Psoas muscle (tissue), 8 donors: ENCODE measurements around the gene ZCCHC8. TPM values are rescaled to one million over a fixed set of nuclear protein-coding genes. Genes with fewer than 3 reads are reported as not detected.
"Not testable (repeated sequence)": the region's sequence is repeated elsewhere in the genome, so short reads cannot be mapped to it uniquely, and the experiment has no call there.

ENCODE experiments used
- ATAC-seq, 4 donors: fragments of 200-7000 bp; cut with Tn5 transposase; one replicate each; pipeline ENCODE4 v1.9.1; 2020; ENCODE audit warnings: moderate library complexity in 3 of 4, mild to moderate bottlenecking in 2 of 4
- DNase-seq, 2 donors: peaks; one replicate each; pipeline ENCODE4 v3.0.0-alpha.2; 2020
- H3K27ac ChIP-seq: fragments of 200-600 bp; one replicate; pipeline ENCODE4 v1.8.0; 2022
- H3K27me3 ChIP-seq, 3 donors: fragments of 200-600 bp in 1 of 3; one replicate each; pipeline versions ENCODE4 v1.6.1 to v1.8.0; 2013 to 2022; ENCODE audit warnings: low read length in 2 of 3, mild to moderate bottlenecking in 2 of 3, moderate library complexity in 1 of 3; ENCODE audit not compliant: insufficient read depth in 3 of 3
- H3K36me3 ChIP-seq, 2 donors: fragments of 200-600 bp in 1 of 2; one replicate each; pipeline versions ENCODE4 v1.6.1 to v1.8.0; 2013 to 2022; ENCODE audit warnings: low read depth in 1 of 2, mild to moderate bottlenecking in 1 of 2, moderate library complexity in 1 of 2; ENCODE audit not compliant: insufficient read depth in 1 of 2
- H3K4me1 ChIP-seq: fragments of 200-600 bp; one replicate; pipeline ENCODE4 v1.8.0; 2022
- H3K4me3 ChIP-seq: fragments of 200-600 bp; one replicate; pipeline ENCODE4 v1.8.0; 2022; ENCODE audit warnings: mild to moderate bottlenecking
- H3K9me3 ChIP-seq: fragments of 200-600 bp; one replicate; pipeline ENCODE4 v1.8.0; 2022
- CTCF ChIP-seq: fragments of 200-600 bp; IDR thresholded peaks from one replicate; pipeline ENCODE4 v1.8.0; 2022; ENCODE audit warnings: antibody characterized with exemption
- WGBS, 3 donors: extraction: QIAGEN DNeasy Blood & Tissue Kit; methylation state at CpG; one replicate each; pipeline versions ENCODE4 v1.1.6 to v1.1.7; 2013; 5-methylcytosine and 5-hydroxymethylcytosine counted together
- intact Hi-C, 2 donors: fragments of 100-400 bp; cut with DNase I; formaldehyde crosslinking; loops; one replicate each; pipeline versions ENCODE4 v1.11.0 to v1.14.2; 2022
- polyA plus RNA-seq, 3 donors: library from polyadenylated mRNA; stranded (reverse); fragments of 200-250 nt; gene quantifications; one replicate each; pipeline ENCODE4 v1.2.3, GENCODE V29; 2013
- total RNA-seq, 4 donors: library from RNA; stranded (reverse); fragmentation: NEBNext Ultra II Directional in 2 of 4; extraction: Animal tissue kit (Norgen Biotek cat#: 25700) in 2 of 4; gene quantifications; one replicate each; pipeline versions ENCODE4 v1.2.1 to v1.2.4, GENCODE V29; 2021 to 2023
- donor health status: healthy with polysubstance abuse.
- donor health status: DM: no; HTN: no; CAD: no; lungs with moderate emphysema.
- donor health status: Bipolar disorder and iron deficiency.
- donor health status: healthy.
- donor health status: DM: yes; HTN: yes; CAD: no.
- donor health status: DM: no; HTN: no; CAD: no.
- donor health status: DM: no; HTN: no; CAD: no.
- donor health status: DM: yes; HTN: yes; CAD: no.

Gene ZCCHC8
- total and polyA plus RNA-seq, 7 donors = 10.9 to 22.2 (median 15.1) TPM

DNA sequence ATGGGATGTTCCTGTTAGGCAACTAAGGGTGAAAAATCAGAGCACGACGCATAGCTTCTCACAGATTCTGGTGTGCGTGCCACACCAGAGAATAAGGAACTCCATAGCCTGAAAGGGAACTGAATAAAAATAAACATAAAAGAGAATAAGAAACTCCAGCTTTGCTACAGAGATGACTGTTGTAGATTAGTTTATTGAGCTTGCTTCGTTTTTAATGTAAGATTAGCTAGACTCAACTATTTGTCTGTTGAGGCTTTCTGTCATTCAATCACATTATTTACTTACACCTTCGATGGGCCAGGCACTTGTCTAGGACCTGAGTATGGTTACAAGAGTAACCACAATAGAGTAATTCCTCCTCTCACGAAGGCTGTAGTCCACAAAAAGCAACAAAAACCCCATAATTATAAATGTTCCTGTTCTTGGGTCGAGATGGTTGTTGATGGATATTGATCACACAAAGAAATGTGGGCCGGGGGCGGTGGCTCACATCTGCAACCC, 807 bp upstream of the ZCCHC8 start:
- no peaks in the 10 kb centered on the region for H3K27me3 ChIP-seq
- H3K4me3 ChIP-seq = peak overlapping the region; percentile 96
- intact Hi-C loops = loop anchor here (1.0 to 10.0 kb wide), 2 partner anchors 26 to 167 kb away; no protein-coding TSS in a partner anchor
- DNase-seq (no peak), ATAC-seq (no peak)
- H3K4me1 ChIP-seq = peaks cover 35% of the 10 kb centered on the region
- H3K9me3 ChIP-seq = no peaks in the 10 kb centered on the region
- H3K27ac ChIP-seq = peak overlapping the region; percentile 99
- TF ChIP-seq CTCF = no peak
- WGBS, 3 donors = 77 to 84% (median 79%) methylated on average over 9 of the region's 9 CpGs
- H3K36me3 ChIP-seq = peaks cover 4 to 62% of the 10 kb centered on the region in 2 donors

DNA sequence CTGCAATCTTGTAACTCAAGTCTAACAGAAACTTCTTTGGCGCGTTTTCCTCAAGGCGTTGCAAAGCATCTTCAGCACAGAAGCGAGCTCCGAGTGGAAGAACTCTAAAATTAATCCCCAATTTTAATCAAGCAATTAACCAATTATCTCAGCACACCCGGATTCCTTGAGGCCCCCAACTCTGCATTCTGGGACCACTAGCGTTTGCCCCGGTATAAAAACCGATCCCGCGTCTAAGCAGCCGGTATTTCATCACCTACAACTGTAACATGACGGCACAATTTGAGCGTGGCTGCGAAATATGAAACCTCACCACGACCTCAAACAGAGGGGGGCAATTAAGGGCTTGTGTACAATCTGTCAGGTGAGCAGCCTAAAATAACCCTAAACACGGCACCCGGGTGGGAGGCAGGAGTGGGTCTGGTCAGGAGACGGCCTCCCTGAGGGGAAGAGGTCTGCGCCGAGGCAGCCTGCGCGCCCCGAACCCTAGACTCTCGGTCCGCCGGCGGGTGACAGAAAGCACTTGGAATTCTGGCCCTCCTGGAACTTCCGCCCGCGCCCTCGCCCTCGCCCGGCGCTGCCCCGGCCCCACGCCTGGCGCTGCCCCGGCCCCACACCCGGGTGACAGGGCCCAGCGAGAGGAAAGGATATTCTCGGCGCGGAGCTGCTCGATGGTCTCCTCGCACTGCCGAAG, 594 bp downstream of the ZCCHC8 start:
- Histone ChIP-seq H3K27me3 (no peaks in the 10 kb centered on the region), H3K9me3 (no peaks in the 10 kb centered on the region), H3K36me3 (peaks cover 5 to 62% of the 10 kb centered on the region in 2 donors), H3K27ac (peak overlapping the region; percentile 99), H3K4me3 (peak overlapping the region; percentile 96), H3K4me1 (peaks cover 36% of the 10 kb centered on the region)
- TF ChIP-seq CTCF = no peak
- DNase-seq (peak; percentile 58 to 84), ATAC-seq (peak; percentile 78 to 88 (median 82))
- intact Hi-C loops = loop anchor here (1.0 to 10.0 kb wide), 2 partner anchors 26 to 165 kb away; partner anchors contain the start of gene RSRC2 (in 1 of the 2)
- WGBS, 3 donors = 1% methylated on average over 36 to 47 of the region's 47 CpGs

- TF ChIP-seq CTCF = no peak
- H3K27me3 ChIP-seq = no peaks in the 10 kb centered on the region
- H3K4me3 ChIP-seq = no peak overlapping the region
- WGBS, 3 donors = 88 to 95% (median 89%) methylated on average over 7 of the region's 7 CpGs
- no peak overlapping the region for H3K27ac ChIP-seq
- H3K36me3 ChIP-seq = peaks cover 6 to 79% of the 10 kb centered on the region in 2 donors
- H3K9me3 ChIP-seq = no peaks in the 10 kb centered on the region
- DNase-seq = no peak
- intact Hi-C loops = no loop called here
- ATAC-seq = no peak
- H3K4me1 ChIP-seq = peaks cover 31% of the 10 kb centered on the region
Observed at GRCh38 chr12:122495258-122495657, 5.5 kb downstream of the ZCCHC8 start.

DNA sequence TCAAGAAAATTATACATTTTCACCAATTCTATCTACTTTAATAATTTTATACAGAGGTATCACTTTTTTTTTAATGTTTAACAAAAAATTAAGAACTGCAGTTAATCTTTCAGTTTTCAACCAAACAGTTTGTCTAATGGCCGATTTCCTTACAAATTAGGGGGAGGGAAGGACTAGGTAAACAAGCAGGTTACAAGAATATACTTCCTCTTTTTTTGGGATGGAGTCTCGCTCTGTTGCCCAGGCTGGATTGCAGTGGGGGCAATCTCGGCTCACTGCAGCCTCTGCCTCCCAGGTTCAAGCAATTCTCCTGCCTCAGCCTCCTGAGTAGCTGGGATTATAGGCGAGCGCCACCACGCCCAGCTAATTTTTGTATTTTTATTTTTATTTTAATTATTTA, 7.5 kb downstream of the ZCCHC8 start:
- WGBS, 3 donors = 77 to 92% (median 91%) methylated on average over 6 of the region's 6 CpGs
- H3K27me3 ChIP-seq, H3K4me3 ChIP-seq, H3K27ac ChIP-seq, DNase-seq, H3K9me3 ChIP-seq, ATAC-seq, intact Hi-C loops: not testable (repeated sequence)
- Histone ChIP-seq H3K4me1 (peaks cover 17% of the 10 kb centered on the region), H3K36me3 (peaks cover 6 to 95% of the 10 kb centered on the region in 2 donors)

DNA sequence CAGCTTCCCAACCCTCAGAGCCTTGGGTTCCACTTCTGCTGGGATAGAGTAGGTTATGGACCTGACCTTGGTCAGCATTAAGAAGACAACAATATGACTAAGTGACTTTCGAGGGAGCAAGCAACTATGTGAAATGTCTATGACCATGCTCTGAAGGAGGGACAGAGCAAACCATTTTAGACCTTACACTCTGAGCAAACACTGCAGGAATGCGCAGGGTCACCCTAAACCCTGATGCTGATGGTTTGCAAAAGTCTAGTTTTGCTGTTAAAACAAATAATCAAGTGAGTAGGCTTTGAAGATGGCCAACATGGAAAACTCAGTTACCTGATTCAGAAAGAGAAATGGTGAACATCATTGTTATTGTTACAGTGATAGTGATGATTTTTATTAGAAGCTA, 8.7 kb downstream of the ZCCHC8 start:
- DNase-seq (no peak), ATAC-seq (peak in 1 of 4 donors; percentile 27)
- WGBS, 3 donors = 93 to 96% (median 94%) methylated on average over 2 of the region's 2 CpGs
- no peaks in the 10 kb centered on the region for H3K27me3 ChIP-seq
- H3K36me3 ChIP-seq = peaks cover 8 to 99% of the 10 kb centered on the region in 2 donors
- no peak overlapping the region for H3K27ac ChIP-seq
- no peak for TF ChIP-seq CTCF
- peaks cover 5% of the 10 kb centered on the region for H3K4me1 ChIP-seq
- intact Hi-C loops = no loop called here
- no peaks in the 10 kb centered on the region for H3K9me3 ChIP-seq
- H3K4me3 ChIP-seq = no peak overlapping the region
